Nephron (organoid): ENCODE measurements around the gene NCAN.

Source experiments
- H3K27ac Mint-ChIP-seq, 3 experiments: 2 replicates each; pipeline ENCODE4 v1.8.0; 2020; ENCODE audit warnings: mixed read lengths in 3 of 3, mild to moderate bottlenecking in 2 of 3, moderate library complexity in 1 of 3
- H3K27me3 Mint-ChIP-seq: 2 replicates; pipeline ENCODE4 v1.8.0; 2021; ENCODE audit warnings: low read depth, mild to moderate bottlenecking, moderate library complexity, mixed read lengths
- H3K36me3 Mint-ChIP-seq: 2 replicates; pipeline ENCODE4 v1.8.0; 2020; ENCODE audit warnings: low read depth, mixed read lengths
- H3K4me1 Mint-ChIP-seq: 2 replicates; pipeline ENCODE4 v1.8.0; 2020; ENCODE audit warnings: mixed read lengths
- H3K4me3 Mint-ChIP-seq, 3 experiments: 2 replicates each; pipeline ENCODE4 v1.8.0; 2020; ENCODE audit warnings: mild to moderate bottlenecking in 3 of 3, mixed read lengths in 3 of 3, moderate library complexity in 2 of 3
- H3K9me3 Mint-ChIP-seq: 2 replicates; pipeline ENCODE4 v1.8.0; 2020; ENCODE audit warnings: mixed read lengths
- CTCF ChIP-seq, 3 experiments: fragments of 200-600 bp; sonication (generic); IDR thresholded peaks; one replicate each; pipeline ENCODE4 v1.5.0; 2021; ENCODE audit warnings: antibody characterized with exemption in 3 of 3; ENCODE audit not compliant: unreplicated experiment in 3 of 3

Gene NCAN

GRCh38 chr19:19258589-19259338 is 47.0 kb downstream of the NCAN start:
- H3K4me1 Mint-ChIP-seq: peaks cover 13% of the 10 kb centered on the region
- no peak overlapping the region for H3K4me3 Mint-ChIP-seq
- no peak for TF ChIP-seq CTCF (IDR thresholded peaks at IDR 0.05; ENCODE audit: unreplicated experiment in 3 of 3)
- peaks cover 68% of the 10 kb centered on the region for H3K27me3 Mint-ChIP-seq
- H3K27ac Mint-ChIP-seq: no peak overlapping the region
- H3K9me3 Mint-ChIP-seq: peaks cover 3% of the 10 kb centered on the region
- no peaks in the 10 kb centered on the region for H3K36me3 Mint-ChIP-seq

- H3K27me3 Mint-ChIP-seq: peaks cover 70% of the 10 kb centered on the region
- H3K4me1 Mint-ChIP-seq: peaks cover 13% of the 10 kb centered on the region
- H3K4me3 Mint-ChIP-seq: peak overlapping the region; percentile 53 to 70 (median 61)
- H3K27ac Mint-ChIP-seq: no peak overlapping the region
- no peaks in the 10 kb centered on the region for H3K36me3 Mint-ChIP-seq
- no peak for TF ChIP-seq CTCF (IDR thresholded peaks at IDR 0.05; ENCODE audit: unreplicated experiment in 3 of 3)
- peaks cover 3% of the 10 kb centered on the region for H3K9me3 Mint-ChIP-seq
These were observed 48.0 kb downstream of the NCAN start for GRCh38 chr19:19259741-19260140.

- Mint-ChIP-seq H3K27ac (no peak overlapping the region), H3K4me1 (peaks cover 13% of the 10 kb centered on the region), H3K27me3 (peaks cover 72% of the 10 kb centered on the region), H3K9me3 (peaks cover 3% of the 10 kb centered on the region), H3K36me3 (no peaks in the 10 kb centered on the region), H3K4me3 (peak overlapping the region; percentile 38 to 63 (median 44))
- no peak for TF ChIP-seq CTCF (IDR thresholded peaks at IDR 0.05; ENCODE audit: unreplicated experiment in 3 of 3)
These were observed 48.9 kb downstream of the NCAN start for GRCh38 chr19:19260417-19261214.

GRCh38 chr19:19261350-19262189 is 49.8 kb downstream of the NCAN start:
- Mint-ChIP-seq H3K4me3 (peak overlapping the region; percentile 54 to 79 (median 71)), H3K36me3 (no peaks in the 10 kb centered on the region), H3K27me3 (peaks cover 70% of the 10 kb centered on the region), H3K9me3 (peaks cover 3% of the 10 kb centered on the region), H3K4me1 (peaks cover 13% of the 10 kb centered on the region), H3K27ac (no peak overlapping the region)
- no peak for TF ChIP-seq CTCF (IDR thresholded peaks at IDR 0.05; ENCODE audit: unreplicated experiment in 3 of 3)

DNA sequence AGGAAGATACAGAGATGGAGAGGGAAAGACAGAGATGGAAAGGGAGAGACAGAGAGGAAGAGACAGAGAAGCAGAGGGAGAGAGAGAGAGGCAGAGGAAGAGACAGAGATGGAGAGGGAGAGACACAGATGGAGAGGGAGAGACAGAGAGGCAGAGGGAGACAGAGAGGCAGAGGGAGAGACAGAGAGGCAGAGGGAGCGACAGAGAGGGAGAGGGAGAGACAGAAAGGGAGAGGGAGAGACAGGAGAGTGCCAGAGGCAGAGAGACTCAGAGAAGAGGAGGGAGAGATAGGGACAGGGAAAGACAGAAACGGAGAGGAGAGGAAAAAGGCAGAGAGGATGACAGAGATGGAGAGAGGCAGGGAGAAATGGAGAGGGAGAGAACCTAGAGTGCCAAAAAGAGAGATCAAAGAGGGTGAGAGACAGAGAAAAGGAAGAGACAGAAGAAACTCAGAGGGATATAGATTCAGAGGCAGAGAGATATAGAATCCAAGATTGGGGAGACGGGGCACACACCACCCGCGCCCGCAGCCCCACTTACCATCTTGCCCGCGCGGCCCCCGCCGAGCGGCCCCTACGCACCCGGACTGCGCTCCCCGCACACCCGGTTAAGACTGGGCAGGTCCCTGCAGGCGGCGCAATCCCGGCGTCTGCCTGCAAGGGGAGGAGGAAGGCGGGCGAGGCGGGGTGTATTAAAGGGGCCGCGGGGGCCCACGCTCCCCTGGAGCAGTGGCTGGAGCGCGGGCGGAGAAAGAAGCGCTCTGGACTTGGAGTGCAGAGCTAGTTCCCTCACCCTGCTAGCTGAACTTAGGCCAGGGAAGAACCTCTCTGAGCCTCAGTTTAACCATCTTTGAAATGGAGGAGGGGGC is 50.7 kb downstream of the NCAN start:
- TF ChIP-seq CTCF (IDR thresholded peaks at IDR 0.05; ENCODE audit: unreplicated experiment in 3 of 3): no peak
- no peaks in the 10 kb centered on the region for H3K36me3 Mint-ChIP-seq
- H3K9me3 Mint-ChIP-seq: peaks cover 3% of the 10 kb centered on the region
- peaks cover 67% of the 10 kb centered on the region for H3K27me3 Mint-ChIP-seq
- peak overlapping the region; percentile 54 to 79 (median 71) for H3K4me3 Mint-ChIP-seq
- no peak overlapping the region for H3K27ac Mint-ChIP-seq
- H3K4me1 Mint-ChIP-seq: peaks cover 13% of the 10 kb centered on the region
